ENCODE measurements around the gene ZNF586. TPM values are rescaled to one million over a fixed set of nuclear protein-coding genes. Genes with fewer than 3 reads are reported as not detected.
A peak's percentile ranks its signal among the peaks of the same experiment; 100 is the strongest.

Gene ZNF586
- total and polyA plus RNA-seq, 2 donors from 2014 or later = 6.3 to 18.7 TPM

DNA sequence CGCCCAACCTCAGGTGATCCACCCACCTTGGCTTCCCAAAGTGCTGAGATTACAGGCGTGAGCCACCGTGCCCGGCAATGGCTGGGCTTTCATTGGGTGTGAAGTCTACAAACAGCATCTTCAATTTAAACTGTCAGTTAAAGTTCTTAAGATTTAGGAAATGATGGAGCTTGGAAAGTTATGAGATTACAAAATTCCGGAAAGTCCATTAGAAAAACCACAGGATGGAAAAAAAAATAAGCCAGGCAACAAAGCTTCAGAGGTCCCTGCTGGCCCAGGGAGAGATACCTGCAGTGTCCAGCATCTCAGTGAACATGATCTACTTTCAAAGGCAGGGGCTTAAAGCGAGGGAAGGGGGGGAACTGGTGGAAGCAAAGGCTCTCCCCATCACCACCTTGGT is 56.0 kb downstream of the ZNF586 start:
- intact Hi-C loops (cut with DNase I) = no loop called here
- Histone ChIP-seq H3K36me3 (ENCODE audit: control insufficient read depth in 2 of 3, insufficient read depth in 3 of 3, low read length in 3 of 3) (no peaks in the 10 kb centered on the region), H3K4me1 (ENCODE audit: control insufficient read depth in 2 of 3, insufficient read depth in 2 of 3, low read depth in 1 of 3, low read length in 3 of 3) (peaks cover 0 to 6% (median 3%) of the 10 kb centered on the region in 3 donors), H3K27me3 (ENCODE audit: control insufficient read depth, insufficient read depth, low read length) (no peaks in the 10 kb centered on the region), H3K9ac (ENCODE audit: low read length in 3 of 3) (no peak overlapping the region), H3K9me3 (ENCODE audit: control insufficient read depth in 2 of 3, insufficient read depth in 1 of 3, low read length in 3 of 3) (no peaks in the 10 kb centered on the region), H3K4me3 (ENCODE audit: low read length in 3 of 3) (no peak overlapping the region), H3K27ac (ENCODE audit: low read depth in 2 of 2, low read length in 2 of 2) (no peak overlapping the region)
- TF ChIP-seq, protein P1, sequence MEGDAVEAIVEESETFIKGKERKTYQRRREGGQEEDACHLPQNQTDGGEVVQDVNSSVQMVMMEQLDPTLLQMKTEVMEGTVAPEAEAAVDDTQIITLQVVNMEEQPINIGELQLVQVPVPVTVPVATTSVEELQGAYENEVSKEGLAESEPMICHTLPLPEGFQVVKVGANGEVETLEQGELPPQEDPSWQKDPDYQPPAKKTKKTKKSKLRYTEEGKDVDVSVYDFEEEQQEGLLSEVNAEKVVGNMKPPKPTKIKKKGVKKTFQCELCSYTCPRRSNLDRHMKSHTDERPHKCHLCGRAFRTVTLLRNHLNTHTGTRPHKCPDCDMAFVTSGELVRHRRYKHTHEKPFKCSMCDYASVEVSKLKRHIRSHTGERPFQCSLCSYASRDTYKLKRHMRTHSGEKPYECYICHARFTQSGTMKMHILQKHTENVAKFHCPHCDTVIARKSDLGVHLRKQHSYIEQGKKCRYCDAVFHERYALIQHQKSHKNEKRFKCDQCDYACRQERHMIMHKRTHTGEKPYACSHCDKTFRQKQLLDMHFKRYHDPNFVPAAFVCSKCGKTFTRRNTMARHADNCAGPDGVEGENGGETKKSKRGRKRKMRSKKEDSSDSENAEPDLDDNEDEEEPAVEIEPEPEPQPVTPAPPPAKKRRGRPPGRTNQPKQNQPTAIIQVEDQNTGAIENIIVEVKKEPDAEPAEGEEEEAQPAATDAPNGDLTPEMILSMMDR (IDR thresholded peaks at IDR 0.05; ENCODE audit: borderline replicate concordance, extremely low read depth, insufficient read depth) = no peak
- DNase-seq (no peak), FAIRE-seq (no peak)

GRCh38 chr19:57829316-57829715 is 59.8 kb downstream of the ZNF586 start:
- FAIRE-seq (no peak), DNase-seq (peak in 1 of 5 donors; percentile 37)
- no peak overlapping the region for H3K4me3 ChIP-seq (ENCODE audit: low read length in 3 of 3)
- no peaks in the 10 kb centered on the region for H3K36me3 ChIP-seq (ENCODE audit: control insufficient read depth in 2 of 3, insufficient read depth in 3 of 3, low read length in 3 of 3)
- no peak overlapping the region for H3K9ac ChIP-seq (ENCODE audit: low read length in 3 of 3)
- H3K4me1 ChIP-seq (ENCODE audit: control insufficient read depth in 2 of 3, insufficient read depth in 2 of 3, low read depth in 1 of 3, low read length in 3 of 3) = peaks cover 0 to 3% (median 0%) of the 10 kb centered on the region in 3 donors
- H3K27me3 ChIP-seq (ENCODE audit: control insufficient read depth, insufficient read depth, low read length) = no peaks in the 10 kb centered on the region
- TF ChIP-seq, protein P1 (IDR thresholded peaks at IDR 0.05; ENCODE audit: borderline replicate concordance, extremely low read depth, insufficient read depth) = no peak
- H3K9me3 ChIP-seq (ENCODE audit: control insufficient read depth in 2 of 3, insufficient read depth in 1 of 3, low read length in 3 of 3) = no peaks in the 10 kb centered on the region
- intact Hi-C loops (cut with DNase I) = no loop called here
- H3K27ac ChIP-seq (ENCODE audit: low read depth in 2 of 2, low read length in 2 of 2) = no peak overlapping the region

DNA sequence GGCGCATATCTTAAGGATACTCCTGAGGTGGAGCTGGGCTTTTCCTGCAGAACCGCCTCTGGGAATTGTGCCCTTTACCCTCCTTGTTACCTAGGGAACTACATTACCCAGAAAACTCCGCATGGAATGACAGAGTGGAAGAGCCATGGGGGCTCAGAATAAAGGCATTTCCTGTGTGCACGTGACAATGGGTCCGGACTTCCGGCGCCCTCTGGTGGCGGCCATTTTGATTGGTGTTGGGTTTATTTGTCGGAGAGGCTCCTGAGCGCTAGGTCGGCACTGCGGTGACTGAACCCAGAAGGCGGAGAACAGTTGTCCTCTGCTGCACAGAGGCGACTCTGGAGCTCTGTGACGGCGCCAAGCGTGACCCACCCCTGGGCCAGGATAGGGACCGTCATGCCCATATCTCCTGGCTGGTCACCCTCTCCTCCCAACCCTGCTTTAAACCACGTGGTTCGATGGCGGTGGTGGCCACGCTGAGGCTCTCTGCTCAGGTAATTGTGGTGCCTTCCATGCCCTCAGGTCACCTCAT is 60.7 kb downstream of the ZNF586 start, which contains the start of gene ZNF587B:
TSS of gene ZNF587B (plus strand) at position 229 of the 532 bp plus-strand sequence. CDS start at position 459, 230 bp downstream.
- Histone ChIP-seq H3K27me3 (ENCODE audit: control insufficient read depth, insufficient read depth, low read length) (no peaks in the 10 kb centered on the region), H3K9ac (ENCODE audit: low read length in 3 of 3) (peak within 1 kb of the TSS; percentile 40 to 92 (median 67)), H3K9me3 (ENCODE audit: control insufficient read depth in 2 of 3, insufficient read depth in 1 of 3, low read length in 3 of 3) (no peaks in the 10 kb centered on the region), H3K36me3 (ENCODE audit: control insufficient read depth in 2 of 3, insufficient read depth in 3 of 3, low read length in 3 of 3) (no peaks in the 10 kb centered on the region), H3K27ac (ENCODE audit: low read depth in 2 of 2, low read length in 2 of 2) (peak within 1 kb of the TSS; percentile 63 to 67), H3K4me3 (ENCODE audit: low read length in 3 of 3) (peak within 1 kb of the TSS; percentile 79 to 97 (median 84)), H3K4me1 (ENCODE audit: control insufficient read depth in 2 of 3, insufficient read depth in 2 of 3, low read depth in 1 of 3, low read length in 3 of 3) (peaks cover 0 to 3% (median 0%) of the 10 kb centered on the region in 3 donors)
- peak; percentile 85 to 94 (median 93) for DNase-seq
- FAIRE-seq = no peak
- intact Hi-C loops (cut with DNase I) = no loop called here
- TF ChIP-seq, protein P1 (IDR thresholded peaks at IDR 0.05; ENCODE audit: borderline replicate concordance, extremely low read depth, insufficient read depth) = peak; percentile 11

Other genes starting within 250 kb of the ZNF586 start
- 8.7 TPM for gene ZNF549, start 242.3 kb upstream of the ZNF586 start, total RNA-seq
- gene ZNF549, start 242.3 kb upstream of the ZNF586 start, polyA plus RNA-seq (ENCODE audit: insufficient read depth, low read depth, low replicate concordance) = 2.4 TPM
- 15.1 TPM for gene ZNF550, start 209.8 kb upstream of the ZNF586 start, total RNA-seq
- 2.5 TPM for gene ZNF550, start 209.8 kb upstream of the ZNF586 start, polyA plus RNA-seq (ENCODE audit: insufficient read depth, low read depth, low replicate concordance)
- gene ZNF416, start 190.8 kb upstream of the ZNF586 start, total RNA-seq = 8.0 TPM
- gene ZNF416, start 190.8 kb upstream of the ZNF586 start, polyA plus RNA-seq (ENCODE audit: insufficient read depth, low read depth, low replicate concordance) = 3.5 TPM
- 9.3 TPM for gene ZIK1, start 185.5 kb upstream of the ZNF586 start, total RNA-seq
- 3.1 TPM for gene ZIK1, start 185.5 kb upstream of the ZNF586 start, polyA plus RNA-seq (ENCODE audit: insufficient read depth, low read depth, low replicate concordance)
- 3.5 TPM for gene ZNF530, start 169.8 kb upstream of the ZNF586 start, total RNA-seq
- gene ZNF530, start 169.8 kb upstream of the ZNF586 start, polyA plus RNA-seq (ENCODE audit: insufficient read depth, low read depth, low replicate concordance) = 1.1 TPM
- gene ZNF134, start 155.4 kb upstream of the ZNF586 start, total RNA-seq = 25.4 TPM
- 5.8 TPM for gene ZNF134, start 155.4 kb upstream of the ZNF586 start, polyA plus RNA-seq (ENCODE audit: insufficient read depth, low read depth, low replicate concordance)
- 19.6 TPM for gene ZNF211, start 136.5 kb upstream of the ZNF586 start, total RNA-seq
- gene ZNF211, start 136.5 kb upstream of the ZNF586 start, polyA plus RNA-seq (ENCODE audit: insufficient read depth, low read depth, low replicate concordance) = 9.1 TPM
- gene ZSCAN4, start 100.7 kb upstream of the ZNF586 start, total RNA-seq = not detected
- not detected for gene ZSCAN4, start 100.7 kb upstream of the ZNF586 start, polyA plus RNA-seq (ENCODE audit: insufficient read depth, low read depth, low replicate concordance)
- 13.9 TPM for gene ZNF551, start 87.7 kb upstream of the ZNF586 start, total RNA-seq
- 1.3 TPM for gene ZNF551, start 87.7 kb upstream of the ZNF586 start, polyA plus RNA-seq (ENCODE audit: insufficient read depth, low read depth, low replicate concordance)
- 11.1 TPM for gene ZNF154, start 60.5 kb upstream of the ZNF586 start, total RNA-seq
- 2.2 TPM for gene ZNF154, start 60.5 kb upstream of the ZNF586 start, polyA plus RNA-seq (ENCODE audit: insufficient read depth, low read depth, low replicate concordance)
- gene ZNF671, start 42.1 kb upstream of the ZNF586 start, total RNA-seq = 16.5 TPM
- gene ZNF671, start 42.1 kb upstream of the ZNF586 start, polyA plus RNA-seq (ENCODE audit: insufficient read depth, low read depth, low replicate concordance) = 10.1 TPM
- gene ZNF776, start 22.9 kb upstream of the ZNF586 start, total RNA-seq = 20.5 TPM
- 5.6 TPM for gene ZNF776, start 22.9 kb upstream of the ZNF586 start, polyA plus RNA-seq (ENCODE audit: insufficient read depth, low read depth, low replicate concordance)
- gene ZNF552, start 45.2 kb downstream of the ZNF586 start, total RNA-seq = 13.8 TPM
- gene ZNF552, start 45.2 kb downstream of the ZNF586 start, polyA plus RNA-seq (ENCODE audit: insufficient read depth, low read depth, low replicate concordance) = 10.7 TPM
- gene ZNF587B, start 60.6 kb downstream of the ZNF586 start, total RNA-seq = 23.6 TPM
- gene ZNF587B, start 60.6 kb downstream of the ZNF586 start, polyA plus RNA-seq (ENCODE audit: insufficient read depth, low read depth, low replicate concordance) = 5.1 TPM
- gene ZNF587, start 80.2 kb downstream of the ZNF586 start, total RNA-seq = 37.3 TPM
- gene ZNF587, start 80.2 kb downstream of the ZNF586 start, polyA plus RNA-seq (ENCODE audit: insufficient read depth, low read depth, low replicate concordance) = 3.7 TPM
- gene ZNF814, start 119.4 kb downstream of the ZNF586 start, total RNA-seq = 27.7 TPM
- gene ZNF814, start 119.4 kb downstream of the ZNF586 start, polyA plus RNA-seq (ENCODE audit: insufficient read depth, low read depth, low replicate concordance) = 26.7 TPM
- gene ZNF417, start 146.9 kb downstream of the ZNF586 start, total RNA-seq = 24.5 TPM
- 3.0 TPM for gene ZNF417, start 146.9 kb downstream of the ZNF586 start, polyA plus RNA-seq (ENCODE audit: insufficient read depth, low read depth, low replicate concordance)
- gene ZNF418, start 165.7 kb downstream of the ZNF586 start, total RNA-seq = 17.6 TPM
- 8.2 TPM for gene ZNF418, start 165.7 kb downstream of the ZNF586 start, polyA plus RNA-seq (ENCODE audit: insufficient read depth, low read depth, low replicate concordance)
- 9.3 TPM for gene ZNF256, start 178.0 kb downstream of the ZNF586 start, total RNA-seq
- 3.7 TPM for gene ZNF256, start 178.0 kb downstream of the ZNF586 start, polyA plus RNA-seq (ENCODE audit: insufficient read depth, low read depth, low replicate concordance)
- 0.85 TPM for gene C19orf18, start 204.9 kb downstream of the ZNF586 start, total RNA-seq
- 1.7 TPM for gene C19orf18, start 204.9 kb downstream of the ZNF586 start, polyA plus RNA-seq (ENCODE audit: insufficient read depth, low read depth, low replicate concordance)
- gene ZNF606, start 233.1 kb downstream of the ZNF586 start, total RNA-seq = 23.0 TPM
- gene ZNF606, start 233.1 kb downstream of the ZNF586 start, polyA plus RNA-seq (ENCODE audit: insufficient read depth, low read depth, low replicate concordance) = 7.2 TPM

All from kidney (tissue), 14 donors.